ENCODE measurements around the gene CUTC.

The CUTC gene

GRCh38 chr10:99784016-99784726 is 52.1 kb downstream of the CUTC start:
- DNase-seq: no peak

GRCh38 chr10:99784727-99785441 is 52.9 kb downstream of the CUTC start:
- no peak for DNase-seq

- no peak for DNase-seq
Observed at GRCh38 chr10:99785646-99786045, 53.6 kb downstream of the CUTC start.

- DNase-seq: no peak
Observed at GRCh38 chr10:99787311-99787710, 55.3 kb downstream of the CUTC start.

- DNase-seq: no peak
Observed at GRCh38 chr10:99787782-99788445, 55.9 kb downstream of the CUTC start.

- no peak for DNase-seq
Observed at GRCh38 chr10:99788598-99789256, 56.7 kb downstream of the CUTC start.

- no peak for DNase-seq
Observed at GRCh38 chr10:99791831-99792230, 59.8 kb downstream of the CUTC start.

GRCh38 chr10:99793819-99794218 is 61.8 kb downstream of the CUTC start:
- DNase-seq: no peak

GRCh38 chr10:99796928-99797327 is 64.9 kb downstream of the CUTC start:
- DNase-seq: no peak

- no peak for DNase-seq
Observed at GRCh38 chr10:99798031-99798430, 66.0 kb downstream of the CUTC start.

- no peak for DNase-seq
Observed at GRCh38 chr10:99798920-99799319, 66.9 kb downstream of the CUTC start.

- DNase-seq: no peak
Observed at GRCh38 chr10:99799613-99800012, 67.6 kb downstream of the CUTC start.

- no peak for DNase-seq
Observed at GRCh38 chr10:99804471-99804870, 72.4 kb downstream of the CUTC start.

GRCh38 chr10:99805190-99805589 is 73.2 kb downstream of the CUTC start:
- DNase-seq: no peak

All from suppressor macrophage treated with lipopolysaccharide for 1 hour (primary cell).